ENCODE results near the gene CYTH1. TPM values are rescaled to one million over a fixed set of nuclear protein-coding genes. Genes with fewer than 3 reads are reported as not detected.

CYTH1 gene
- total RNA-seq, 2 donors from 2014 or later, result 54.6 to 68.9 TPM

- Histone ChIP-seq H3K27ac (no peak overlapping the region), H3K4me3 (no peak overlapping the region), H3K4me1 (no peaks in the 10 kb centered on the region), H3K9me3 (no peaks in the 10 kb centered on the region), H3K36me3 (peaks cover 13% of the 10 kb centered on the region), H3K27me3 (no peaks in the 10 kb centered on the region), H3K9ac (ENCODE audit: low read depth in 2 of 2, low read length in 2 of 2) (no peak overlapping the region)
- intact Hi-C loops (cut with DNase I), result no loop called here
- DNase-seq, result no peak
- no peak for TF ChIP-seq CTCF (IDR thresholded peaks at IDR 0.05)
Observed at GRCh38 chr17:78825696-78826095, 43.6 kb upstream of the CYTH1 start.

- intact Hi-C loops (cut with DNase I), result no loop called here
- Histone ChIP-seq H3K4me3 (no peak overlapping the region), H3K4me1 (no peaks in the 10 kb centered on the region), H3K9me3 (no peaks in the 10 kb centered on the region), H3K27ac (no peak overlapping the region), H3K27me3 (no peaks in the 10 kb centered on the region), H3K9ac (ENCODE audit: low read depth in 2 of 2, low read length in 2 of 2) (no peak overlapping the region), H3K36me3 (peaks cover 5% of the 10 kb centered on the region)
- DNase-seq, result no peak
- TF ChIP-seq CTCF (IDR thresholded peaks at IDR 0.05), result no peak
Observed at GRCh38 chr17:78824240-78824639, 42.2 kb upstream of the CYTH1 start.

- no peaks in the 10 kb centered on the region for H3K9me3 ChIP-seq
- H3K4me3 ChIP-seq, result no peak overlapping the region
- no peak for TF ChIP-seq CTCF (IDR thresholded peaks at IDR 0.05)
- no peak for DNase-seq
- H3K9ac ChIP-seq (ENCODE audit: low read depth in 2 of 2, low read length in 2 of 2), result no peak overlapping the region
- no peaks in the 10 kb centered on the region for H3K4me1 ChIP-seq
- H3K36me3 ChIP-seq, result peaks cover 5% of the 10 kb centered on the region
- intact Hi-C loops (cut with DNase I), result no loop called here
- H3K27ac ChIP-seq, result no peak overlapping the region
- no peaks in the 10 kb centered on the region for H3K27me3 ChIP-seq
Observed at GRCh38 chr17:78823282-78824046, 41.4 kb upstream of the CYTH1 start.

GRCh38 chr17:78822552-78822951 is 40.5 kb upstream of the CYTH1 start:
- peaks cover 5% of the 10 kb centered on the region for H3K36me3 ChIP-seq
- H3K4me3 ChIP-seq, result no peak overlapping the region
- H3K27ac ChIP-seq, result no peak overlapping the region
- DNase-seq, result no peak
- no peaks in the 10 kb centered on the region for H3K9me3 ChIP-seq
- intact Hi-C loops (cut with DNase I), result no loop called here
- H3K9ac ChIP-seq (ENCODE audit: low read depth in 2 of 2, low read length in 2 of 2), result no peak overlapping the region
- no peaks in the 10 kb centered on the region for H3K27me3 ChIP-seq
- H3K4me1 ChIP-seq, result no peaks in the 10 kb centered on the region
- TF ChIP-seq CTCF (IDR thresholded peaks at IDR 0.05), result no peak

GRCh38 chr17:78821961-78822360 is 39.9 kb upstream of the CYTH1 start:
- peaks cover 5% of the 10 kb centered on the region for H3K36me3 ChIP-seq
- H3K27ac ChIP-seq, result no peak overlapping the region
- no peaks in the 10 kb centered on the region for H3K27me3 ChIP-seq
- intact Hi-C loops (cut with DNase I), result no loop called here
- DNase-seq, result no peak
- no peaks in the 10 kb centered on the region for H3K9me3 ChIP-seq
- TF ChIP-seq CTCF (IDR thresholded peaks at IDR 0.05), result no peak
- no peak overlapping the region for H3K9ac ChIP-seq (ENCODE audit: low read depth in 2 of 2, low read length in 2 of 2)
- no peak overlapping the region for H3K4me3 ChIP-seq
- H3K4me1 ChIP-seq, result no peaks in the 10 kb centered on the region

Data from colonic mucosa (tissue), 4 donors.